ENCODE data around the gene TMSB10.

- TF ChIP-seq POLR2A (IDR thresholded peaks at IDR 0.05) (no peak), CTCF (IDR thresholded peaks at IDR 0.05) (no peak), POLR2AphosphoS5 (IDR thresholded peaks at IDR 0.05) (no peak), EP300 (IDR thresholded peaks at IDR 0.05) (no peak)
These were observed 18.7 kb upstream of the TMSB10 start for GRCh38 chr2:84886791-84887190.

Measured in stomach (tissue), 4 donors.